GM21737 (cell line): ENCODE measurements around the gene TMEM178A.
"Not testable (repeated sequence)": the region's sequence is repeated elsewhere in the genome, so short reads cannot be mapped to it uniquely, and the experiment has no call there.

ENCODE experiments used
- ATAC-seq: cut with Tn5 transposase; IDR thresholded peaks from one replicate; pipeline ENCODE4 v1.9.1; 2021; ENCODE audit warnings: mild to moderate bottlenecking, moderate library complexity; ENCODE audit not compliant: unreplicated experiment

Gene TMEM178A

GRCh38 chr2:39708003-39708402 lies 42.3 kb downstream of the TMEM178A start:
- ATAC-seq, result no peak

- no peak for ATAC-seq
Observed at GRCh38 chr2:39710807-39711206, 45.1 kb downstream of the TMEM178A start.

- ATAC-seq, result no peak
Observed at GRCh38 chr2:39712953-39713352, 47.2 kb downstream of the TMEM178A start.

- no peak for ATAC-seq
Observed at GRCh38 chr2:39715095-39715494, 49.4 kb downstream of the TMEM178A start.

GRCh38 chr2:39715822-39716221 lies 50.1 kb downstream of the TMEM178A start:
- no peak for ATAC-seq

- no peak for ATAC-seq
Observed at GRCh38 chr2:39717067-39717466, 51.4 kb downstream of the TMEM178A start.

- ATAC-seq, result no peak
Observed at GRCh38 chr2:39718483-39718882, 52.8 kb downstream of the TMEM178A start.

- no peak for ATAC-seq
Observed at GRCh38 chr2:39719317-39719716, 53.6 kb downstream of the TMEM178A start.

GRCh38 chr2:39720970-39721369 lies 55.3 kb downstream of the TMEM178A start:
- no peak for ATAC-seq

- no peak for ATAC-seq
Observed at GRCh38 chr2:39723497-39723896, 57.8 kb downstream of the TMEM178A start.

GRCh38 chr2:39723946-39724827 lies 58.5 kb downstream of the TMEM178A start:
- ATAC-seq, result no peak

GRCh38 chr2:39724828-39725144 lies 59.1 kb downstream of the TMEM178A start:
- no peak for ATAC-seq

- no peak for ATAC-seq
Observed at GRCh38 chr2:39725401-39725800, 59.7 kb downstream of the TMEM178A start.

GRCh38 chr2:39728085-39728484 lies 62.4 kb downstream of the TMEM178A start:
- not testable (repeated sequence) for ATAC-seq

GRCh38 chr2:39728941-39729351 lies 63.2 kb downstream of the TMEM178A start:
- ATAC-seq, result no peak

GRCh38 chr2:39730276-39730675 lies 64.6 kb downstream of the TMEM178A start:
- no peak for ATAC-seq

GRCh38 chr2:39730685-39731302 lies 65.1 kb downstream of the TMEM178A start:
- ATAC-seq, result no peak

- no peak for ATAC-seq
Observed at GRCh38 chr2:39731546-39731945, 65.8 kb downstream of the TMEM178A start.

- ATAC-seq, result no peak
Observed at GRCh38 chr2:39732482-39732881, 66.8 kb downstream of the TMEM178A start.

GRCh38 chr2:39733070-39733674 lies 67.5 kb downstream of the TMEM178A start:
- ATAC-seq, result no peak

GRCh38 chr2:39734445-39734844 lies 68.7 kb downstream of the TMEM178A start:
- ATAC-seq, result no peak

GRCh38 chr2:39735648-39736047 lies 69.9 kb downstream of the TMEM178A start:
- ATAC-seq, result no peak
